Natural killer cell treated with Interleukin-12 subunit alpha and Interleukin-12 subunit beta and Interleukin-15 and Interleukin-18, amount 100 ng/mL, for 72 hours (primary cell): ENCODE data around the gene UBAC1. TPM values are rescaled to one million over a fixed set of nuclear protein-coding genes. Genes with fewer than 3 reads are reported as not detected.
"Not testable (repeated sequence)": the region's sequence is repeated elsewhere in the genome, so short reads cannot be mapped to it uniquely, and the experiment has no call there.

ENCODE experiments used
- ATAC-seq, 2 donors: fragments of 150-1000 bp; cut with Tn5 transposase in 1 of 2; sonication (Bioruptor Pico), chemical (Tn5 transposase) in 1 of 2; 2 replicates each; pipeline ENCODE4 v1.10.0; 2021
- DNase-seq: peaks from one replicate; pipeline ENCODE4 v3.0.0; 2022; ENCODE audit warnings: low spot score
- H3K27ac Mint-ChIP-seq, 2 donors: 1 replicate in 1 of 2; 2 replicates in 1 of 2; pipeline ENCODE4 v1.8.0; 2022; ENCODE audit warnings: mixed read lengths in 2 of 2, mild to moderate bottlenecking in 1 of 2, moderate library complexity in 1 of 2
- H3K27me3 Mint-ChIP-seq, 2 donors: 1 replicate in 1 of 2; 2 replicates in 1 of 2; pipeline ENCODE4 v1.8.0; 2022; ENCODE audit warnings: mixed read lengths in 2 of 2
- H3K36me3 Mint-ChIP-seq: one replicate; pipeline ENCODE4 v1.8.0; 2022; ENCODE audit warnings: mixed read lengths
- H3K4me1 Mint-ChIP-seq, 2 donors: 1 replicate in 1 of 2; 2 replicates in 1 of 2; pipeline ENCODE4 v1.8.0; 2022; ENCODE audit warnings: low read depth in 2 of 2, mixed read lengths in 2 of 2, mild to moderate bottlenecking in 1 of 2
- H3K4me3 Mint-ChIP-seq: one replicate; pipeline ENCODE4 v1.8.0; 2022; ENCODE audit warnings: mixed read lengths
- H3K9me3 Mint-ChIP-seq: 2 replicates; pipeline ENCODE4 v1.8.0; 2022; ENCODE audit warnings: mixed read lengths
- total RNA-seq, 2 donors: library from RNA; stranded (reverse); gene quantifications; one replicate each; pipeline ENCODE4 v1.2.3, GENCODE V29; 2022

The UBAC1 gene
- total RNA-seq, 2 donors from 2014 or later, result 28.9 to 42.4 TPM

GRCh38 chr9:135952664-135953206 is 8.4 kb downstream of the UBAC1 start:
- DNase-seq, result peak; percentile 18
- no peaks in the 10 kb centered on the region for H3K9me3 Mint-ChIP-seq
- no peak overlapping the region for H3K4me3 Mint-ChIP-seq
- no peaks in the 10 kb centered on the region for H3K27me3 Mint-ChIP-seq
- no peaks in the 10 kb centered on the region for H3K4me1 Mint-ChIP-seq
- ATAC-seq, result no peak
- no peak overlapping the region for H3K27ac Mint-ChIP-seq
- peaks cover 11% of the 10 kb centered on the region for H3K36me3 Mint-ChIP-seq

GRCh38 chr9:135951889-135952663 is 9.1 kb downstream of the UBAC1 start:
- no peak overlapping the region for H3K4me3 Mint-ChIP-seq
- H3K4me1 Mint-ChIP-seq, result no peaks in the 10 kb centered on the region
- no peak overlapping the region for H3K27ac Mint-ChIP-seq
- no peaks in the 10 kb centered on the region for H3K9me3 Mint-ChIP-seq
- DNase-seq (peak; percentile 13), ATAC-seq (no peak)
- H3K36me3 Mint-ChIP-seq, result peaks cover 14% of the 10 kb centered on the region
- no peaks in the 10 kb centered on the region for H3K27me3 Mint-ChIP-seq

GRCh38 chr9:135951310-135951709 is 9.9 kb downstream of the UBAC1 start:
- H3K36me3 Mint-ChIP-seq, result peaks cover 14% of the 10 kb centered on the region
- ATAC-seq, H3K27ac Mint-ChIP-seq, H3K4me3 Mint-ChIP-seq, H3K27me3 Mint-ChIP-seq, H3K4me1 Mint-ChIP-seq, H3K9me3 Mint-ChIP-seq: not testable (repeated sequence)
- peak; percentile 25 for DNase-seq

GRCh38 chr9:135950841-135951240 is 10.3 kb downstream of the UBAC1 start:
- H3K36me3 Mint-ChIP-seq, result peaks cover 14% of the 10 kb centered on the region
- not testable (repeated sequence) for ATAC-seq

GRCh38 chr9:135950135-135950682 is 11.0 kb downstream of the UBAC1 start:
- no peaks in the 10 kb centered on the region for H3K27me3 Mint-ChIP-seq
- no peak overlapping the region for H3K27ac Mint-ChIP-seq
- no peak for ATAC-seq
- H3K4me1 Mint-ChIP-seq, result no peaks in the 10 kb centered on the region
- peaks cover 14% of the 10 kb centered on the region for H3K36me3 Mint-ChIP-seq
- H3K9me3 Mint-ChIP-seq, result no peaks in the 10 kb centered on the region
- H3K4me3 Mint-ChIP-seq, result no peak overlapping the region
- DNase-seq, result no peak

More at GRCh38 chr9:135950841-135951240, 10.3 kb downstream of the UBAC1 start:
- not testable (repeated sequence) for H3K4me3 Mint-ChIP-seq, H3K9me3 Mint-ChIP-seq, H3K27me3 Mint-ChIP-seq, H3K4me1 Mint-ChIP-seq, H3K27ac Mint-ChIP-seq
- peak; percentile 2 for DNase-seq

- ATAC-seq (no peak), DNase-seq (peak; percentile 44)
- Mint-ChIP-seq H3K4me3 (no peak overlapping the region), H3K9me3 (no peaks in the 10 kb centered on the region), H3K4me1 (no peaks in the 10 kb centered on the region), H3K27me3 (no peaks in the 10 kb centered on the region), H3K27ac (no peak overlapping the region), H3K36me3 (peaks cover 14% of the 10 kb centered on the region)
These were observed 11.6 kb downstream of the UBAC1 start for GRCh38 chr9:135949501-135950134.

- Mint-ChIP-seq H3K4me1 (no peaks in the 10 kb centered on the region), H3K27me3 (no peaks in the 10 kb centered on the region), H3K36me3 (peaks cover 14% of the 10 kb centered on the region), H3K4me3 (no peak overlapping the region), H3K9me3 (no peaks in the 10 kb centered on the region), H3K27ac (no peak overlapping the region)
- ATAC-seq (no peak), DNase-seq (no peak)
These were observed 12.2 kb downstream of the UBAC1 start for GRCh38 chr9:135948968-135949367.

- no peaks in the 10 kb centered on the region for H3K9me3 Mint-ChIP-seq
- peak; percentile 51 for DNase-seq
- no peak overlapping the region for H3K27ac Mint-ChIP-seq
- peak in 1 of 2 donors; percentile 32 for ATAC-seq
- H3K27me3 Mint-ChIP-seq, result no peaks in the 10 kb centered on the region
- no peak overlapping the region for H3K4me3 Mint-ChIP-seq
- H3K4me1 Mint-ChIP-seq, result no peaks in the 10 kb centered on the region
- peaks cover 18% of the 10 kb centered on the region for H3K36me3 Mint-ChIP-seq
These were observed 12.7 kb downstream of the UBAC1 start for GRCh38 chr9:135948446-135948845.

GRCh38 chr9:135947582-135947981 is 13.6 kb downstream of the UBAC1 start:
- Mint-ChIP-seq H3K36me3 (peaks cover 17% of the 10 kb centered on the region), H3K4me1 (no peaks in the 10 kb centered on the region)

GRCh38 chr9:135947105-135947504 is 14.1 kb downstream of the UBAC1 start:
- not testable (repeated sequence) for DNase-seq, ATAC-seq, H3K27ac Mint-ChIP-seq, H3K9me3 Mint-ChIP-seq, H3K27me3 Mint-ChIP-seq, H3K4me1 Mint-ChIP-seq, H3K4me3 Mint-ChIP-seq
- peaks cover 17% of the 10 kb centered on the region for H3K36me3 Mint-ChIP-seq

More at GRCh38 chr9:135947582-135947981, 13.6 kb downstream of the UBAC1 start:
- DNase-seq, result no peak
- Mint-ChIP-seq H3K27me3 (no peaks in the 10 kb centered on the region), H3K9me3 (no peaks in the 10 kb centered on the region), H3K27ac (no peak overlapping the region), H3K4me3 (no peak overlapping the region)
- no peak for ATAC-seq

- H3K27ac Mint-ChIP-seq, result no peak overlapping the region
- no peaks in the 10 kb centered on the region for H3K9me3 Mint-ChIP-seq
- H3K27me3 Mint-ChIP-seq, result no peaks in the 10 kb centered on the region
- H3K4me1 Mint-ChIP-seq, result no peaks in the 10 kb centered on the region
- H3K36me3 Mint-ChIP-seq, result peaks cover 22% of the 10 kb centered on the region
- DNase-seq (no peak), ATAC-seq (peak in 1 of 2 donors; percentile 14)
- no peak overlapping the region for H3K4me3 Mint-ChIP-seq
These were observed 14.7 kb downstream of the UBAC1 start for GRCh38 chr9:135946392-135946994.

GRCh38 chr9:135945969-135946368 is 15.2 kb downstream of the UBAC1 start:
- DNase-seq (no peak), ATAC-seq (no peak)
- peaks cover 22% of the 10 kb centered on the region for H3K36me3 Mint-ChIP-seq
- no peaks in the 10 kb centered on the region for H3K9me3 Mint-ChIP-seq
- H3K4me1 Mint-ChIP-seq, result no peaks in the 10 kb centered on the region
- H3K4me3 Mint-ChIP-seq, result no peak overlapping the region
- H3K27ac Mint-ChIP-seq, result no peak overlapping the region
- H3K27me3 Mint-ChIP-seq, result no peaks in the 10 kb centered on the region

GRCh38 chr9:135944444-135945252 is 16.5 kb downstream of the UBAC1 start:
- Mint-ChIP-seq H3K36me3 (peaks cover 19% of the 10 kb centered on the region), H3K4me1 (peaks cover 2 to 3% of the 10 kb centered on the region in 2 donors), H3K27me3 (no peaks in the 10 kb centered on the region), H3K4me3 (no peak overlapping the region), H3K9me3 (no peaks in the 10 kb centered on the region), H3K27ac (no peak overlapping the region)
- ATAC-seq (no peak), DNase-seq (no peak)
